HG03432 (cell line): Measurements from ENCODE around the gene CROCC.

Source experiments
- ATAC-seq: cut with Tn5 transposase; IDR thresholded peaks from one replicate; pipeline ENCODE4 v1.9.1; 2021; ENCODE audit warnings: mild to moderate bottlenecking, moderate library complexity; ENCODE audit not compliant: unreplicated experiment

The CROCC gene

DNA sequence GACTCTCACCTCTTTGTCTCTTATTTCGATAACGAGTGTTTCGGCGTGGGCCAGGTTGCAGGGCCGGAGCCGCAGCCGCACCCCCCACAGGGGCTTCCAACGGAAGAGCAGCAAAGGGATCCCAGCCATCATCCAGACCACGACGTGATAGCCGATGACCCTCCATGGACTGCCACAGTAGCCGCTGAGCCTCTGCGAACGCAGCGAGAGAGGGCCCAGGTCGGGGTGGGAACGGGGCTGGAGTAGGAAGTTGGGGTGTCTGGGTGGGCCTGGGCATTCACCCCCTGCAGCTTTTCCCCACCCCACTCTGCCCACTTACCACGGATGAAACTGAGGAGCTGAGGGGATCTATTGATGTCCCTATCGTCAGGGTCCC lies 83.6 kb downstream of the CROCC start:
- ATAC-seq, result no peak

DNA sequence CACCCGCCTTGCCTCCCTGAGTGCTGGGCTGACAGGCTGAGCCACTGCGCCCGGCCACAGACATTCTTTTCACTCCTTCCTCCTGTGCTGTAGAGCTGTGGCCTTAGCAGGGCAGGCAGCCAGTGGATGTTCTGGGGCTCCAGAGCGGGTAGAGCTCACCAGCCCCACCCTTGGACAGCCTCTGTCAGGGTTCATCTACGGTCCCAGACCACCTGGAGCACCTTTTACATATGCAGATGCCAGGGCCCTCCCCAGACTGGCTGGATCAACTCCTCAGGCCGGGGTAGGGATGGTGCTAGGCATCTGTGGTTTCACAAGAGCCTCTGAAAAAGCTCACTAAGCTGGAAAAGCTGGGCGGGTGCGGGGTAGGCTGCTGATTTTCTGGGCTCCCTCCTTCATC lies 85.4 kb downstream of the CROCC start:
- no peak for ATAC-seq

DNA sequence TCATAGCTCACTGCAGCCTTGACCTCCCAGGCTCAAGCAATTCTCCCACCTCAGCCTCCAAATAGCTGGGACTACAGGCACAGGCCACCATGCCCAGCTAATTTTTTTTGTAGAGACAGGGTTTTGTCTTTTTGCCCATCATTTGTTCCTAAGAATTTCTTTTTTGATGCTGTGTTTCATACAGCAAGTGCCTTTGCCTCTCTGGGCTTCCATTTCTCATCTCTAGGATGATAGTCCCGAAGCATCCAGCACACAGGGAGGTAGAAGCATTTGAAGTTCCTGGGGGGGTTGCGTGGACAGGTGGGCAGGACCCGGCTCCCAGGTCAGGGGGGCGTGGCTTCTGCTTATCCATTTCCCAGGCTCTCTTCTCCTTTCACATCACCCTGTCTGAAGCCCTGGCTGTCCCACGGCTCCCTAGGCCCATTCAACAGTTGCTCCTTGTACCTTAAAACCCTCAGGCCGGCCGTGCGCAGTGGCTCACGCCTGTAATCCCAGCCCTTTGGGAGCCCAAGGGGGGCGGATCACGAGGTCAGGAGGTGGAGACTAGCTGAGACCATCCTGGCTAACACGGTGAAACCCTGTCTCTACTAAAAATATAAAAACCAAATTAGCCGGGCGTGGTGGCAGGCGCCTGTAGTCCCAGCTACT lies 86.6 kb downstream of the CROCC start:
- ATAC-seq, result no peak

DNA sequence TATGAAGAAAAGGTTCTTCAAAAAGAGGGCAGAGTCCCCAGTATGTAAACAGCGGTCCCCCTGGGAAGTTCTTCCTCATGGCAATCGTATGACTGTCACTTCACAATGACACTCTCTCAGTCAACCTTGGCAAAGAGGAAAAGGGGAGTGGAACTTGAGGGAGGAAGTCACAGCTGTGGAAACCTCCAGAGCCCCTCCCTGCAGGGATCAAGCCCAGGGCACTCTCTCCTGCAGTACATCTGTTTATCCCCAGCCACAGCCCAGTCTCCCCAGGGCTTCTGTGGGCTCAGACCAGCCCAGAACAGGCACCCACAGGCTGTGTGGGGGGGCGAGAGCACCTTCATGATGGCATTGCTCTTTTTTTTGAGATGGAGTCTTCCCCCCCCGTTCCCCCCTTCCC lies 88.0 kb downstream of the CROCC start:
- no peak for ATAC-seq

DNA sequence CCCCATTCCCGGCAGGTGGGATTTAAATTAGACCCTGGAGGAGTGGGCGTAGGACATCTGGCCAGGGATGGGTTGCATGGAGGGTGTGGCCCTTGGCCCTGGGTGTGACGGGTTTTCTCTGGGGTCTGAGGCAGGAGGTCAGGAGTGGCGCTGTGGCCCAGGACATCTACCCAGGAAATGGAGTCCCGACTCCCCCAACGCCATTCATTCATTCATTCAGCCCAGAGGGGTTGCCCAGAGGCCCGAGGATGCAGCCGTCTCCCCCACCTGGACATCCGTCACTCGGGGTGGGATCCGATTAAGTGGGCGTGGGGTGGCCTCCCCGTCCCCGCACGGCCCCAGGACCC lies 89.3 kb downstream of the CROCC start:
- ATAC-seq, result no peak

DNA sequence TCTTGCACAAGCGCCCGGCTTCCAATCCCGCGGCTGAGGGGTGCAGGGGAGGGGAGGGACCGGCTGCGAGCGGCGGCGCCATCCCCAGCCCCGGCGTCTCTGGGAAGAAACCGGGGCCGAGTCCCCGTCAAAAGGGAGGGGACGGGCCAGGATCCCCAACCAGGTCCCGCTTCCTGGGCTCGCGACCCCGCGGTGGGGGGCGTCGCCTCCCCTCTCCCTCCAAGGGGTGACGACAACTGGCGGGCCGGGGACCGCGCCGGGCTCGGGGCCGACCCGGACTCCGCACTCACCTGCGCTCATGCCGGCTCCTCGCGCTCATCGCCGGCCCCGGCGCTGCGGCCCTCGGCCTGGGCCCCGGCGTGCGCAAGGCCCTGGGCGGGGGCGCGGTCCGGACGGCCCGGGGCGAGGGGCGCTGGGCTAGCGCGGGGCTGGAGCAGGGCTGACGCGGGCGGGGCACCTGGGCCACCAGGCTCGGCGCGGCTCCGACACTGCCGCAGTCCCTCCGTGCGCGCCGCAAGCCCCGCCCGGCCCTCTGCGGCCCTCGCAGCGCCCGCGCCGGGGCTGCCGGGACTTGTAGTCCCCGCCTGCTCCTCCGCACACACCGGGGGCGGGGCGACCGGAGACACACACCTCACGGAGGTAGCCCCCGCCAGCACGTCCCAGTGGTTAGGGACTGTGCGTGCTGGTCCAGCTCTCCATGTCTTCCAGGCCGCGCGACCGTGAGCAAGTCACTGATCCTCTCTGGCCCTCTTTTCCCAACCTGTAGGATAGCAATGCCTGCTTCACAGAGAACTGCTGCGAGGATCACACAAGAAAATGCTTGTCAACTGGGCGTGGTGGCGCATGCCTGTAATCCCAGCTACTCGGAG lies 89.9 kb downstream of the CROCC start, which contains the start of gene ATP13A2:
TSS of gene ATP13A2 (minus strand) at position 490 of the 869 bp plus-strand sequence. CDS start at position 300, 190 bp downstream.
- peak; percentile 91 for ATAC-seq

DNA sequence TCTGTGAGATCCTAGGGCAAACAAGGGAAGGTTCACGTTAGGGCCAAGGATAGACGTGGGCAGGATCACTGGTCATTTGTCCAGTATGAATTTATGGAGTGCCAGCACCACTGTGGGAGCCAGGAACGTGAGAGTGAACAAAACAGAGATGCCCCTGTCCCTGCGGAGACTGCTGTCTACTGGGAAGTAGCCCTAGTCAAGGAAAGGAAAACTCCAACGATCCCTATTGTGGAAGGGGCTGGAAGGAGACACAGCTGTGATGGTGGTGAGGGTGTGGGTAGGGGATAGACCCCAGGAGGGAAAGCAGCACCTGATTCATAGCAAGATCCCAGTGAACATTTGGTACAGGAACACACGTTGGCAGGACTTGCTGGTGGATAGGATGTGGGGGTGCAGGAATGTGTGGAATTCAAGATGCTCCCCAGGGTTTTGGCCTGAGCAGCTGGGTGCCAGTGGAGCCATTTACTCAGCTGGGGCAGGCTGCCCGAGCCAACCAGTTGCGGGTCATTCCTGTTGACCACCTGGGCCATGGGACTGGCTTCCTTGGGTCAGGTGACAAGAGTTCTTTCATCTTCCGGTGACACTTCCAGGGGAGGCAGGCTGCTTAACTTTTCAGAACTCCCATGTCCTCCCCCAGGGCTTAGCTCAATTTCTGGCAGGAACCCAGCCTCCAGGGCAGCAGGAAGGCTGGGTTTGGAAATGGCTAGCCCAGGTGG lies 91.2 kb downstream of the CROCC start:
- no peak for ATAC-seq

DNA sequence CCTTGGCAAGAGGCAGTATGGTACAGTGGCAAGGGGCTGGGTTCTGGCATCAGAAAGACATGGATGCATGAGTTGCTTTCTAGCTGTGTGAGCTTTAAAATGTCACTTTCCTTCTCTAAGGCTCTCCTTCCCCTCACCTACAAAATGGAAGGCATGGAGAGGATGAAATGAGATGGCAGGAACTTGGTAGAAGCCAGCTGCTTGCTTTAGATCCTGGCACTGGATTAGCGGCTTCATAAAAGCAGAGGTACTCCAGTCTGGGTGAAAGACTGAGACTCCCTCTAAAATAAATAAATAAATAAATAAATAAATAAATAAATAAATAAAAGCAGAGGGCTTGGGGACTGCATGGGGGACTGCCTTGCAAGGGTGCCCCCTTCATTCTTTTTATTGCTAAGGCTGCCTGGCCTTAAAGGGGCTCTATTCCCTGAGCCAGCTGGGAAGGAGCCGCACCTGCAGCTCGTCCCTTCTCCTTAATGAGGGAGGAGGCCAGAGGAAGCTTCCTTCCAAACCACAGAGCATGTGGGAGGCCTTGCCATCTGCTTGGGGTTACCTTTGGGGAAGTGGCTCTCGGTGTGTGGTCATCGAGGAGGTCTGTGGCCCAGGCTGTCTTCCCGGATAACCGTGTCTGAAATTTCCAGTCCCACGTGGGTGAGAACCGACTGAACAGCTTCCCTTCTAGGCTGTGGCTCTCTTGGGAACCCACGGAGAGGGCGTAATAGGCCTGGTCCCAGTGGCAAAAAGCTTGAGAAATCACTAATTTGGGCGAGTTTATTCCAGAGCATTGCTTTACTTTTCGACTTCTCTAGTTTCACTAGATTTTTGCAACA lies 92.0 kb downstream of the CROCC start:
- no peak for ATAC-seq

DNA sequence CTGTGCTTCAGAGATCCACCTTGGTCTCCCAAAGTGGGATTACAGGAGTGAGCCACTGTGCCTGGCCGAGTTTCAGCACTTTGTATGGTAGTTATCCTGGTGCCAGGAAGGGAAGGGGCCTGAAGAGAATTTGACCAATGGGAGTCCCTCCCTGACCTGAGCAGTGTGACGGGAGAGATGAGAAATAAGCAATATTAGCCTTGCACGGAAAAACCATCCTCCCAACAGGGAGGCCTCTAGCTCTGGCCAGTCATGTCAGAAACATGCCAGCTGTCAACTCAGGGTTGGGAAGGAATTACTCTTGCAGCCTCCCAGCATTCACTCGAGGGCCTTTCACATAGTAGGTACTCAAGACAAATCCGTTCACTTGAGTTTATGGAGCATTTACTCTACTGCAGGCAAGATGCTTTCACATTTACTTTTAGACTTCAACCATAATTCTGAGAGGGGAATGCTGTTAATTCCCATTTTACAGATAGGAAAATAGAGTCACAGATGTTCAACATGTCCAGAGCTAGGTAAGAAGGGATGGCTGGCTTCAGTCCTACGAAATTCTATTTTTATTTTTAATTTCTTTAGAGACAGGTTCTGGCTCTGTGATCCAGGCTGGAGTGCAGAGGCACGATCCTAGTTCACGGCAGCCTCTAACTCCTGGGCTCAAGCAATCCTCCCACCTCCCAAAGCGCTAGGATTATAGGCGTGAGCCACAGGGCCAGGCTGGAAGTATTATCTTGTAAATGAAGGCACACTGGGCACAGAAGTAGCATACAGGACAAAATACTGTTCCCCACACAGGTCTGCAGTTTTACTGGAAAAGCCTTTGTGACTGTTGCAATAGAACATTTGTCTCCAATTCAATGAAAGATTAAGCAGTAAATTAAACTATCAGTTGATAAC lies 93.2 kb downstream of the CROCC start:
- no peak for ATAC-seq

DNA sequence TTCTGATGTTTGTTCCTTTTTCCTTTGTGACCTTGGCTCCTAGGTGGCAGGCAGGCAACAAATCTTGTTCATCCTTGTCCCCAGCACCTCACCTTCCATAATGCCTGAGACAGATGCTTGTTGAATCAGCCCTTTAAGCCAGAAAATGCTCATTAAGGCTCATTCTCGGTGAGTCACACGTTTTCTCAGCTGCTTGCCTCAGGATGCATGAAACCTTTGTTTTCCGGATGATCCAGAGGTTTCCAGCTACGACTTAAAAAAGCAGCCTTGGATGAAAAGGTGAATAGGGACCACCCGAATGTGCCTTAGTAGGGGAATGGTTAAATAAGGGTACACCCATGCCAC lies 94.6 kb downstream of the CROCC start:
- no peak for ATAC-seq

DNA sequence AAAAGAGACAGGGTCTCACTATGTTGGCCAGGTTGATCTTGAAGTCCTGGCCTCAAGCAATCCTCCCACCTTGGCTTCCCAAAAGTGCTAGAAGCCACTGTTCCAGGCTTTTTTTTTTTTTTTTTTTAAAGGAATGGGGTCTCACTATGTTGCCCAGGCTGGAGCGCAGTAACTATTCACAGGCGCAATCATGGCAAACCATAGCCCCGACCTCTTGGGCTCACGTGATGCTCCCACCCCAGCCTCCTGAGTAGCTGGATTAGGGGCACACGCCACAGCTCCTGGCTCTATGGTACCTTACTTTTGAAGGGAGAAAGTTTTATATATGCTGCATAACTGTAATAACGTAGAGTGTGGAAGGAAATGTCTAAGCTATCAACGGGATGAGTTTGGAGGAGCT lies 95.7 kb downstream of the CROCC start:
- ATAC-seq, result no peak

DNA sequence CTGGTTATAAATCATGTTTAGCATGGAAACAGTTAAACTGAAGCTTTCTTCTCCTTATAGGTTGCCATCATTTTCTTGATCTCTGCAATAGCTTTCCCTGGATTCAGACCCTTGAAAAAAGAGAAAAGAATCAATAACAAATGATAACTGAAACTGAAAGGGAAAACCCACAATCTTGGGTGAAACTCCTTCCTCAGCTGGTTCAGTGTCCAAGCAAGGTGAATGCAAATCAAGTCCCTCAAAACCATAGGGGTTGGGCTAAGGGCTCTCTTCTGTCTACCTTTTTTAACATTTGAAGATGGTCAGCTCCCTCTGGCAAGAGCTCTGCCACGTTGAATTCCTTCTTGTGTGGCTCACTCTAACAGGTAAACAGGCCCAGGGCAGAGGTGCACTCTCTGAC lies 97.1 kb downstream of the CROCC start:
- ATAC-seq, result no peak

DNA sequence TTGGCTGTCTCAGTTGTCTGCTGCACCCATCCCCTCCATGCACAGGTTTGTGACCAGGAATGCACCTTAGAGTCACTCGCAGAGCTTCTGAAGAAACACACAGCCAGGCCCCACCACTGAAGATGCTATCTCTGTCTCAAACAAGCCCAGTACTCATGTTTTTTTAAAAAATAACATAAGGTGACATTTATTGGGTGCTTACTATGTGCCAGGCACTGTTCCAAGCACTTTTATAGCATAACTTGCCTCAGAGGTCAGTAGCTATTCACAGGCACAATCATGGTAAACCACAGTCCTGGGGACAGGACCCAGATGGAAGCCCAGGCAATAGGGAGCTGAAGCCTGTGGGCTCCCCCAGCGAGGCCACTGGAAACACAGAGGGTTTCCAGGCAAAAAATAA lies 98.8 kb downstream of the CROCC start:
- ATAC-seq, result no peak

DNA sequence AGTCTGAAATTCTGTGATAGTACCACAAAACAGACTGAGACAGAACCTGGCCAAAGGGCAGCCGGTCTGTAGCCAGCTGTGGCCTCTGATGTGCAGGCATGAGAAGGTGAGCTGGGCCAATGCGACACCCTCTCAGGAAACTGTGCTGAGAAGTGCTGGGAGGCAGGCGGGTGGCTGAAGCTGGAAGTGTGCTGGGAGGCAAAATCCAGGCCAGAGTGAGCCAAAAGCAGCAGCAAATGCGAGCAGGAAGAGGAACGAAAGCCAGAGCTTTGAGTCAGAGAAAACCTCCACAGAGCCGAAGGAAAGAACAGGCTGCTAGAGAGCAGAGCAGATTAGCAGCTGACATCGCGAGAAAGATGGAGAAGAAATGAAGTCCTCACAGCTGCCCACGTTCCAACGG lies 100.2 kb downstream of the CROCC start:
- ATAC-seq, result no peak
